Adrenal gland (tissue), 5 donors: ENCODE data around the gene B3GNT2.

ENCODE experiments used
- POLR2A ChIP-seq, 2 donors: fragments of 450-650 bp; IDR thresholded peaks; one replicate each; pipeline ENCODE4 v1.6.1; 2017; ENCODE audit warnings: antibody characterized with exemption in 2 of 2, mild to moderate bottlenecking in 2 of 2, moderate library complexity in 1 of 2
- TF ChIP-seq, protein P1 (sequence below), 6 experiments: fragments of 450-650 bp in 4 of 6; fragments of 200-600 bp in 2 of 6; sonication (generic) in 1 of 6; IDR thresholded peaks; 1 replicate in 5 of 6; 2 replicates in 1 of 6; pipeline versions ENCODE4 v1.5.1 to v1.8.0; 2016 to 2021; ENCODE audit warnings: antibody characterized with exemption in 6 of 6, mild to moderate bottlenecking in 2 of 6, moderate library complexity in 1 of 6
- donor health status: DM: no; HTN: no; CAD: no.

DNA sequence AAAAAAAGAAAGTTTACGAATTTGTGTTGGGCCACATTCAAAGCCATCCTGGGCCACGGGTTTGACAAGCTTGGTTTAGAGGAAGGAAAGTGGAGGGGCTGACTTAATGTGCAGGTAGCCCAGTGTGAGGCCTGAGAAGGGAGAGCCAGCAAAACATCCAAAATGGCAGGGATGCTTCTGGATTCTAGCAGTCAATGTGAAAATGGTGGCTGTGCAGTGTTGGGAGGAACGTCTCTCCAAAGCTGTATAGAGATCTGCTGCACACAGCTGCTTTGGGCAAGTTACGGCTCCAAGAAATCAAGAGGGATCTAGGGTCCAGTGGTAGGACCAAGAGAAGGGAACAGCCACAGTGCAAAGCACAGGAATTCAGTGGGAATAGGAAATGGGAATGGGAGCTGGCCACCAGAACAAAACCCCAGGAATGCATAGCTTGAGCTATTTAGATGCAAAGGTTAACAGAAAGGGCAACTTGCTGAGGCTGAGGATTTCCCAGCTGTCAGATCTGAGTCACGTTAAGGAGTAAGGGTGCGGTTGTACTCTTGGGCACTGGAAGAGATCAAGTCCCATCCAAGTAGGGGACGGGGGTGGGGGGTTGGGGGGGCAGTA, 70.6 kb downstream of the B3GNT2 start:
- TF ChIP-seq, protein P1, sequence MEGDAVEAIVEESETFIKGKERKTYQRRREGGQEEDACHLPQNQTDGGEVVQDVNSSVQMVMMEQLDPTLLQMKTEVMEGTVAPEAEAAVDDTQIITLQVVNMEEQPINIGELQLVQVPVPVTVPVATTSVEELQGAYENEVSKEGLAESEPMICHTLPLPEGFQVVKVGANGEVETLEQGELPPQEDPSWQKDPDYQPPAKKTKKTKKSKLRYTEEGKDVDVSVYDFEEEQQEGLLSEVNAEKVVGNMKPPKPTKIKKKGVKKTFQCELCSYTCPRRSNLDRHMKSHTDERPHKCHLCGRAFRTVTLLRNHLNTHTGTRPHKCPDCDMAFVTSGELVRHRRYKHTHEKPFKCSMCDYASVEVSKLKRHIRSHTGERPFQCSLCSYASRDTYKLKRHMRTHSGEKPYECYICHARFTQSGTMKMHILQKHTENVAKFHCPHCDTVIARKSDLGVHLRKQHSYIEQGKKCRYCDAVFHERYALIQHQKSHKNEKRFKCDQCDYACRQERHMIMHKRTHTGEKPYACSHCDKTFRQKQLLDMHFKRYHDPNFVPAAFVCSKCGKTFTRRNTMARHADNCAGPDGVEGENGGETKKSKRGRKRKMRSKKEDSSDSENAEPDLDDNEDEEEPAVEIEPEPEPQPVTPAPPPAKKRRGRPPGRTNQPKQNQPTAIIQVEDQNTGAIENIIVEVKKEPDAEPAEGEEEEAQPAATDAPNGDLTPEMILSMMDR (IDR thresholded peaks at IDR 0.05): no peak
- no peak for TF ChIP-seq POLR2A (IDR thresholded peaks at IDR 0.05)
